Prostate gland (tissue), 2 donors: ENCODE measurements around the gene CREB5. TPM values are rescaled to one million over a fixed set of nuclear protein-coding genes. Genes with fewer than 3 reads are reported as not detected.
A peak's percentile ranks its signal among the peaks of the same experiment; 100 is the strongest.

Experiments
- DNase-seq: peaks from one replicate; pipeline ENCODE4 v3.0.0-alpha.2; 2019; ENCODE audit warnings: low spot score
- H3K27ac ChIP-seq, 2 donors: fragments of 200-600 bp; sonication (generic); 2 replicates each; pipeline ENCODE4 v1.5.1; 2017 to 2019
- H3K27me3 ChIP-seq: fragments of 200-600 bp; sonication (generic); replicated peaks from 2 replicates; pipeline ENCODE4 v1.5.1; 2019; ENCODE audit not compliant: insufficient read depth
- H3K36me3 ChIP-seq, 2 donors: fragments of 200-600 bp; sonication (generic); 1 replicate in 1 of 2; 2 replicates in 1 of 2; pipeline versions ENCODE4 v1.5.1 to v1.8.1; 2017 to 2019
- H3K4me1 ChIP-seq: fragments of 200-600 bp; sonication (generic); replicated peaks from 2 replicates; pipeline ENCODE4 v1.5.1; 2019
- H3K4me3 ChIP-seq, 2 donors: fragments of 200-600 bp; sonication (generic); 2 replicates each; pipeline ENCODE4 v1.5.1; 2017 to 2019
- H3K9me3 ChIP-seq: fragments of 200-600 bp; sonication (generic); 2 replicates; pipeline ENCODE4 v1.5.1; 2017
- POLR2A ChIP-seq: fragments of 450-650 bp; IDR thresholded peaks from one replicate; pipeline ENCODE4 v1.6.1; 2016; ENCODE audit warnings: antibody characterized with exemption, mild to moderate bottlenecking
- POLR2AphosphoS5 ChIP-seq: sonication (generic); formaldehyde crosslinking; IDR thresholded peaks from one replicate; pipeline ENCODE4 v1.6.1; 2017; ENCODE audit warnings: antibody characterized with exemption
- WGBS: methylation state at CpG from one replicate; pipeline ENCODE4 v1.1.5; 2018; 5-methylcytosine and 5-hydroxymethylcytosine counted together
- intact Hi-C: fragments of 100-400 bp; cut with DNase I; formaldehyde crosslinking; loops from one replicate; pipeline ENCODE4 v1.14.2; 2022
- total RNA-seq, 2 donors: library from RNA; depleted of rRNA; stranded (reverse); fragments of >200 nt; gene quantifications; one replicate each; pipeline ENCODE4 v1.1.0, GENCODE V29; 2016
- TF ChIP-seq, protein P1 (sequence below), 4 experiments: fragments of 200-600 bp in 2 of 4; fragments of 450-650 bp in 2 of 4; sonication (generic) in 2 of 4; IDR thresholded peaks; 1 replicate in 3 of 4; 2 replicates in 1 of 4; pipeline ENCODE4 v1.5.1; 2016 to 2019; ENCODE audit warnings: antibody characterized with exemption in 4 of 4, mild to moderate bottlenecking in 2 of 4, moderate library complexity in 2 of 4

Gene CREB5
- total RNA-seq, 2 donors from 2014 or later = 0.46 to 3.4 TPM

- TF ChIP-seq, protein P1, sequence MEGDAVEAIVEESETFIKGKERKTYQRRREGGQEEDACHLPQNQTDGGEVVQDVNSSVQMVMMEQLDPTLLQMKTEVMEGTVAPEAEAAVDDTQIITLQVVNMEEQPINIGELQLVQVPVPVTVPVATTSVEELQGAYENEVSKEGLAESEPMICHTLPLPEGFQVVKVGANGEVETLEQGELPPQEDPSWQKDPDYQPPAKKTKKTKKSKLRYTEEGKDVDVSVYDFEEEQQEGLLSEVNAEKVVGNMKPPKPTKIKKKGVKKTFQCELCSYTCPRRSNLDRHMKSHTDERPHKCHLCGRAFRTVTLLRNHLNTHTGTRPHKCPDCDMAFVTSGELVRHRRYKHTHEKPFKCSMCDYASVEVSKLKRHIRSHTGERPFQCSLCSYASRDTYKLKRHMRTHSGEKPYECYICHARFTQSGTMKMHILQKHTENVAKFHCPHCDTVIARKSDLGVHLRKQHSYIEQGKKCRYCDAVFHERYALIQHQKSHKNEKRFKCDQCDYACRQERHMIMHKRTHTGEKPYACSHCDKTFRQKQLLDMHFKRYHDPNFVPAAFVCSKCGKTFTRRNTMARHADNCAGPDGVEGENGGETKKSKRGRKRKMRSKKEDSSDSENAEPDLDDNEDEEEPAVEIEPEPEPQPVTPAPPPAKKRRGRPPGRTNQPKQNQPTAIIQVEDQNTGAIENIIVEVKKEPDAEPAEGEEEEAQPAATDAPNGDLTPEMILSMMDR (IDR thresholded peaks at IDR 0.05) = peak in 1 of 4 experiments; percentile 23
- no peak for TF ChIP-seq POLR2A
- intact Hi-C loops = no loop called here
Measured at GRCh38 chr7:28840592-28840995, 428.3 kb downstream of the CREB5 start.

GRCh38 chr7:28841766-28842165 is 429.4 kb downstream of the CREB5 start:
- TF ChIP-seq, protein P1 (IDR thresholded peaks at IDR 0.05) = no peak
- TF ChIP-seq POLR2AphosphoS5 (no peak), POLR2A (no peak)
- Histone ChIP-seq H3K4me1 (no peaks in the 10 kb centered on the region), H3K27ac (no peak overlapping the region), H3K9me3 (no peaks in the 10 kb centered on the region), H3K27me3 (no peaks in the 10 kb centered on the region), H3K36me3 (no peaks in the 10 kb centered on the region), H3K4me3 (no peak overlapping the region)
- intact Hi-C loops = no loop called here
- DNase-seq = no peak

More at GRCh38 chr7:28840592-28840995, 428.3 kb downstream of the CREB5 start:
- WGBS = 30% methylated on average over 3 of the region's 3 CpGs
- Histone ChIP-seq H3K4me3 (no peak overlapping the region), H3K9me3 (no peaks in the 10 kb centered on the region), H3K36me3 (no peaks in the 10 kb centered on the region), H3K27me3 (no peaks in the 10 kb centered on the region), H3K4me1 (no peaks in the 10 kb centered on the region), H3K27ac (no peak overlapping the region)
- DNase-seq = no peak

- no peaks in the 10 kb centered on the region for H3K4me1 ChIP-seq
- H3K36me3 ChIP-seq = no peaks in the 10 kb centered on the region
- DNase-seq = no peak
- no peaks in the 10 kb centered on the region for H3K27me3 ChIP-seq
- no peak overlapping the region for H3K27ac ChIP-seq
- H3K4me3 ChIP-seq = no peak overlapping the region
- intact Hi-C loops = no loop called here
- TF ChIP-seq POLR2A = no peak
- TF ChIP-seq, protein P1 (IDR thresholded peaks at IDR 0.05) = no peak
- no peak for TF ChIP-seq POLR2AphosphoS5
- no peaks in the 10 kb centered on the region for H3K9me3 ChIP-seq
- 96% methylated on average over 1 of the region's 1 CpG for WGBS
Measured at GRCh38 chr7:28842769-28843295, 430.5 kb downstream of the CREB5 start.

GRCh38 chr7:28845106-28845505 is 432.8 kb downstream of the CREB5 start:
- Histone ChIP-seq H3K9me3 (no peaks in the 10 kb centered on the region), H3K36me3 (no peaks in the 10 kb centered on the region), H3K4me3 (no peak overlapping the region), H3K27me3 (no peaks in the 10 kb centered on the region), H3K4me1 (no peaks in the 10 kb centered on the region), H3K27ac (no peak overlapping the region)
- intact Hi-C loops = no loop called here
- 87% methylated on average over 1 of the region's 1 CpG for WGBS
- no peak for DNase-seq
- TF ChIP-seq POLR2A (no peak), POLR2AphosphoS5 (no peak)
- TF ChIP-seq, protein P1 (IDR thresholded peaks at IDR 0.05) = no peak

- Histone ChIP-seq H3K4me3 (no peak overlapping the region), H3K27me3 (no peaks in the 10 kb centered on the region), H3K27ac (no peak overlapping the region), H3K4me1 (no peaks in the 10 kb centered on the region), H3K36me3 (no peaks in the 10 kb centered on the region), H3K9me3 (no peaks in the 10 kb centered on the region)
- no peak for TF ChIP-seq POLR2AphosphoS5
- no peak for TF ChIP-seq POLR2A
- TF ChIP-seq, protein P1 (IDR thresholded peaks at IDR 0.05) = no peak
- 85% methylated on average over 8 of the region's 10 CpGs for WGBS
- DNase-seq = no peak
- intact Hi-C loops = no loop called here
Measured at GRCh38 chr7:28847176-28847575, 434.9 kb downstream of the CREB5 start.
